Prostate gland (tissue), 2 donors: ENCODE data around the gene FAM180B.

Experiments used
- POLR2A ChIP-seq: fragments of 450-650 bp; IDR thresholded peaks from one replicate; pipeline ENCODE4 v1.6.1; 2016; ENCODE audit warnings: antibody characterized with exemption, mild to moderate bottlenecking
- TF ChIP-seq, protein P1 (sequence below), 4 experiments: fragments of 200-600 bp in 2 of 4; fragments of 450-650 bp in 2 of 4; sonication (generic) in 2 of 4; IDR thresholded peaks; 1 replicate in 3 of 4; 2 replicates in 1 of 4; pipeline ENCODE4 v1.5.1; 2016 to 2019; ENCODE audit warnings: antibody characterized with exemption in 4 of 4, mild to moderate bottlenecking in 2 of 4, moderate library complexity in 2 of 4

DNA sequence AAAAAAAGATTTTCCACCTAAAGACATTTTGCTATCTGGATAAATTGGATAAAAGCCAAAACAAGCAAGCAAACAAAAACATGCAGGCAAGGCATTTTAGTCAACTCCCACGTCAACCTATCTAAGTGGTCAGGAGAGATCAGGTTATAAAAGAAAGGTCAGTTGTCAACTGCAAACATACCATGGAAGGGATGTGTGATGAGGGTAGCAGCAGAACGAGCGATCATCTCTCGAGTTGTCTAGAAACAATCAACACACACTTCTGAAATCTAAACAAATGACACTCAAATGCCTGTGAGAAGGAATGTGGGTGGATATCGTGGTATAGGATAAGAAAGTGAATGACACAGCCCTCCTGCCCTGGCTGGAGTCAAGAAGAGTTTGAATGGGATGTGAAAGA is 45.0 kb downstream of the FAM180B start:
- no peak for TF ChIP-seq POLR2A
- TF ChIP-seq, protein P1, sequence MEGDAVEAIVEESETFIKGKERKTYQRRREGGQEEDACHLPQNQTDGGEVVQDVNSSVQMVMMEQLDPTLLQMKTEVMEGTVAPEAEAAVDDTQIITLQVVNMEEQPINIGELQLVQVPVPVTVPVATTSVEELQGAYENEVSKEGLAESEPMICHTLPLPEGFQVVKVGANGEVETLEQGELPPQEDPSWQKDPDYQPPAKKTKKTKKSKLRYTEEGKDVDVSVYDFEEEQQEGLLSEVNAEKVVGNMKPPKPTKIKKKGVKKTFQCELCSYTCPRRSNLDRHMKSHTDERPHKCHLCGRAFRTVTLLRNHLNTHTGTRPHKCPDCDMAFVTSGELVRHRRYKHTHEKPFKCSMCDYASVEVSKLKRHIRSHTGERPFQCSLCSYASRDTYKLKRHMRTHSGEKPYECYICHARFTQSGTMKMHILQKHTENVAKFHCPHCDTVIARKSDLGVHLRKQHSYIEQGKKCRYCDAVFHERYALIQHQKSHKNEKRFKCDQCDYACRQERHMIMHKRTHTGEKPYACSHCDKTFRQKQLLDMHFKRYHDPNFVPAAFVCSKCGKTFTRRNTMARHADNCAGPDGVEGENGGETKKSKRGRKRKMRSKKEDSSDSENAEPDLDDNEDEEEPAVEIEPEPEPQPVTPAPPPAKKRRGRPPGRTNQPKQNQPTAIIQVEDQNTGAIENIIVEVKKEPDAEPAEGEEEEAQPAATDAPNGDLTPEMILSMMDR (IDR thresholded peaks at IDR 0.05), result no peak
